ENCODE measurements around the gene NCS1. TPM values are rescaled to one million over a fixed set of nuclear protein-coding genes. Genes with fewer than 3 reads are reported as not detected.

Gene NCS1
- 36.2 and 38.3 TPM in 2 replicates for total RNA-seq

GRCh38 chr9:130172161-130172857 lies at the start of gene NCS1:
Gene NCS1 (plus strand): TSS chr9:130172404. CDS start chr9:130172664, 260 bp downstream.

GRCh38 chr9:130265431-130266235 lies 93.4 kb downstream of the NCS1 start, which contains the start of gene HMCN2:
Gene HMCN2 (plus strand): TSS chr9:130265760. CDS start chr9:130265879, 119 bp downstream.

Other genes starting within 250 kb of the NCS1 start
- gene FNBP1, start 129.2 kb upstream of the NCS1 start, total RNA-seq, result 7.1 and 13.3 TPM in 2 replicates
- 15.7 and 20.2 TPM in 2 replicates for gene GPR107, start 118.5 kb upstream of the NCS1 start, total RNA-seq
- gene HMCN2, start 93.4 kb downstream of the NCS1 start, total RNA-seq, result not detected in 2 replicates

All from hair follicular keratinocyte (primary cell).